ENCODE data around the gene ZBTB37.

The ZBTB37 gene

DNA sequence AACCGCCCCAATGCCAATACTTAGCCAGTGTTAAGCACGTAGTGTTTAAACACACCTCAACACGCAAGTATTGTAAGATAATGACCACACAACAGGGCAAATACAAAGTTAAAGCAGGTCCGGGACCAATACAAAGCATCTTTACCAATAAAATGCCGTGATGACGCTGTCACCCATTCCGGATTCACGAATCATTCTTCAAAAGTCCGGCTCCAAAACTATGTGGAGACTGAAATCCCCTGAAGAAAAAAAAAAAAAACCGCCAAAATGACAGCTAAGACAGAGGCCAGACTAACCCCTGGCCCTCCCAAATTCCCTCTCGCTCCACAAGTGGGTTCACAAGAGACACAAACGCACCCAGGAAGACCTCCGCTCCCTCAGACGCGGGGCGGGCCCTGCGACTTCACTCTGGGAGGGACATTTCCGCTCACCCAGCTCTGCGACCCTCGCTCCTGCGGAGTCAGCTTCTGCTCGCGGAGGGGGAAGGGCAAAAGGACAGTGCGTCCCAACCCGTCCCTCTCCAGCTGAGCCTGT, 44.3 kb upstream of the ZBTB37 start:
- TF ChIP-seq REST (IDR thresholded peaks at IDR 0.05; ENCODE audit: insufficient replicate concordance, low read depth): no peak
- H3K27me3 ChIP-seq (ENCODE audit: insufficient read depth, poor library complexity, severe bottlenecking): no peaks in the 10 kb centered on the region
- no peak for DNase-seq (ENCODE audit: low read depth in 1 of 2, low spot score in 1 of 2)

GRCh38 chr1:173824315-173825081, 43.7 kb upstream of the ZBTB37 start, which contains the start of the genes CENPL and DARS2:
CENPL (minus strand) TSS chr1:173824883; CDS start chr1:173811299, 13,584 bp downstream.
DARS2 (plus strand) TSS chr1:173824673; CDS start chr1:173825230, 557 bp downstream.
- DNase-seq (ENCODE audit: low read depth in 1 of 2, low spot score in 1 of 2): peak; percentile 85 to 98
- peak within 1 kb of the TSS; percentile 77 for H3K4me3 ChIP-seq (replicated peaks; ENCODE audit: insufficient read depth, low read length)
- TF ChIP-seq, protein P1, sequence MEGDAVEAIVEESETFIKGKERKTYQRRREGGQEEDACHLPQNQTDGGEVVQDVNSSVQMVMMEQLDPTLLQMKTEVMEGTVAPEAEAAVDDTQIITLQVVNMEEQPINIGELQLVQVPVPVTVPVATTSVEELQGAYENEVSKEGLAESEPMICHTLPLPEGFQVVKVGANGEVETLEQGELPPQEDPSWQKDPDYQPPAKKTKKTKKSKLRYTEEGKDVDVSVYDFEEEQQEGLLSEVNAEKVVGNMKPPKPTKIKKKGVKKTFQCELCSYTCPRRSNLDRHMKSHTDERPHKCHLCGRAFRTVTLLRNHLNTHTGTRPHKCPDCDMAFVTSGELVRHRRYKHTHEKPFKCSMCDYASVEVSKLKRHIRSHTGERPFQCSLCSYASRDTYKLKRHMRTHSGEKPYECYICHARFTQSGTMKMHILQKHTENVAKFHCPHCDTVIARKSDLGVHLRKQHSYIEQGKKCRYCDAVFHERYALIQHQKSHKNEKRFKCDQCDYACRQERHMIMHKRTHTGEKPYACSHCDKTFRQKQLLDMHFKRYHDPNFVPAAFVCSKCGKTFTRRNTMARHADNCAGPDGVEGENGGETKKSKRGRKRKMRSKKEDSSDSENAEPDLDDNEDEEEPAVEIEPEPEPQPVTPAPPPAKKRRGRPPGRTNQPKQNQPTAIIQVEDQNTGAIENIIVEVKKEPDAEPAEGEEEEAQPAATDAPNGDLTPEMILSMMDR (IDR thresholded peaks at IDR 0.05; ENCODE audit: insufficient read depth, low read length): no peak
- TF ChIP-seq REST (IDR thresholded peaks at IDR 0.05; ENCODE audit: insufficient replicate concordance, low read depth): peak; percentile 6
- TF ChIP-seq SPI1 (IDR thresholded peaks at IDR 0.05; ENCODE audit: borderline replicate concordance, low read depth): no peak; the same call in 1 of the 2 replicates
- TF ChIP-seq GABPA (IDR thresholded peaks at IDR 0.05; ENCODE audit: low read depth): peak; percentile 61
- TF ChIP-seq POLR2AphosphoS5 (IDR thresholded peaks at IDR 0.05; ENCODE audit: low read depth): peak; percentile 66; the same call in 1 of the 2 replicates
- H3K27me3 ChIP-seq (ENCODE audit: insufficient read depth, poor library complexity, severe bottlenecking): no peaks in the 10 kb centered on the region
- peak within 1 kb of the TSS; percentile 87 for H3K27ac ChIP-seq (replicated peaks)

More for the DNA sequence above, 44.3 kb upstream of the ZBTB37 start:
- Histone ChIP-seq H3K27ac (replicated peaks) (peak overlapping the region; percentile 87), H3K4me3 (replicated peaks; ENCODE audit: insufficient read depth, low read length) (peak overlapping the region; percentile 77)

DNA sequence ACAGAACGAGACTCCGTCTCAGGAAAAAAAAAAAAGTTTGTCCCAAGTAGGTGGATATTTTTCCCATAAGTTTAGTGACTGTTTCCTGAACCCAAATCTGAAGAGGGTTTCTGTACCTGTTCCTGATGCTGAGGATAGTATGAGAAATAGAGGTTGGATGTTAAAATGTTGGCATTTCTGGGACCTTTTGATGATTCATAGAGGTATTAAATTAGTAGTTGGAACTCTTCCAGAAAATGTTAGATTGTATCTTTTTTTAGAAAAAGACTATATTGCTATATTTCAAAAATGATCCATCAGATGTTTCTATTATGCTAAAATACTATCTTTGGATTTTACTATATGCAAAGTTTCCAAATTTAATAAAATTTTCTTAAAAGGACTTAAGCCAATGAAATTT, 40.6 kb upstream of the ZBTB37 start:
- Histone ChIP-seq H3K4me3 (replicated peaks; ENCODE audit: insufficient read depth, low read length) (no peak overlapping the region; the same call in 1 of the 2 replicates), H3K27me3 (ENCODE audit: insufficient read depth, poor library complexity, severe bottlenecking) (no peaks in the 10 kb centered on the region), H3K27ac (replicated peaks) (no peak overlapping the region)
- DNase-seq (ENCODE audit: low read depth in 1 of 2, low spot score in 1 of 2): no peak
- TF ChIP-seq REST (IDR thresholded peaks at IDR 0.05; ENCODE audit: insufficient replicate concordance, low read depth) (no peak), POLR2AphosphoS5 (IDR thresholded peaks at IDR 0.05; ENCODE audit: low read depth) (no peak), SPI1 (IDR thresholded peaks at IDR 0.05; ENCODE audit: borderline replicate concordance, low read depth) (no peak), GABPA (IDR thresholded peaks at IDR 0.05; ENCODE audit: low read depth) (no peak)
- TF ChIP-seq, protein P1 (IDR thresholded peaks at IDR 0.05; ENCODE audit: insufficient read depth, low read length): no peak

All from HL-60 (cell line).